HL-60/S4 treated with retinoic acid at 250 ng/mL for 4 days and 3 days (cell line): ENCODE measurements around the gene ZNF112.

Source experiments
- in situ Hi-C: fragments of 300-500 bp; cut with MboI; formaldehyde crosslinking; loops from 2 replicates; pipeline ENCODE4 v1.7.0; 2022; ENCODE audit warnings: low sequenced_read_pairs

ZNF112 gene

GRCh38 chr19:44284968-44285367 lies 71.5 kb downstream of the ZNF112 start:
- in situ Hi-C loops = no loop called here

DNA sequence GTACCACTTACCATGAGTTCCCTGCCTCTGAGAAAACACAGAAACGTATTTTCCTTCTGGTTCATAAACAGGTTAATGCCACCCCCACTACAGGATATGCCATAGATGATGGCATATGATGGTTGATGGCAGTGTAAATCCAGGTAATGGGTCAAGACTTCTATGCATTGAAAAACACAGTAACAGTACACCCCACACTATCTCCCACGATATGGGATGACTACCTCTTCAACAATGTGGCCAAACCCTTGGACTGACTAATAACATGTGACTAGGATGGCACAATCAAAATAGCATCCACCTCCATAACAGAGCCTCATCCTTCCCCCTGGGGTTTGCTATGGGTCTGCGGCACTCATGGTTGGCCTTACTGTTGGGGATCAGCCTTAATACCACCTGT lies 73.6 kb downstream of the ZNF112 start:
- in situ Hi-C loops = no loop called here

GRCh38 chr19:44280916-44281315 lies 75.6 kb downstream of the ZNF112 start:
- in situ Hi-C loops = no loop called here

GRCh38 chr19:44278181-44278690 lies 78.2 kb downstream of the ZNF112 start:
- in situ Hi-C loops = no loop called here

DNA sequence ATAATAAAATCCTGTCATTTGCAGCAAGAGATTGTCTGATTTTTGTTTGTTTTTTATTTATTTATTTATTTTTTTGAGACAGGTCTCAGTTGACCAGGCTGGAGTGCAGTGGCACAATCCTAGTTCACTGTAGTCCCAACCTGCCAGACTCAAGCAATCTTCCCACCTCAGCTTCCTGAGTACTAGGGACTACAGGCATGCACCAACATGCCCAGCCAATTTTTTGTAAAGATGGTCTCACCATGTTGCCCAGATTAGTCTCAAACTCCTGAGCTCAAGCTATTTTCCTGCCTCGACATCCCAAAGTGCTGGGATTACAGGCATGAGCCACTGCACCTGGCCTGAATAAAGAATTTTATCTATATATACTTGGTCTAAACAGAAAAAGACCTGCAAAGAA lies 79.1 kb downstream of the ZNF112 start:
- in situ Hi-C loops = no loop called here
